GM21390 (cell line): ENCODE results near the gene UNKL.
"Not testable (repeated sequence)": the region's sequence is repeated elsewhere in the genome, so short reads cannot be mapped to it uniquely, and the experiment has no call there.

Experiments used
- ATAC-seq: cut with Tn5 transposase; IDR thresholded peaks from one replicate; pipeline ENCODE4 v1.9.1; 2021; ENCODE audit not compliant: unreplicated experiment

UNKL gene

GRCh38 chr16:1445518-1446203 lies 31.2 kb upstream of the UNKL start:
- no peak for ATAC-seq

- ATAC-seq: no peak
These were observed 30.4 kb upstream of the UNKL start for GRCh38 chr16:1444730-1445517.

DNA sequence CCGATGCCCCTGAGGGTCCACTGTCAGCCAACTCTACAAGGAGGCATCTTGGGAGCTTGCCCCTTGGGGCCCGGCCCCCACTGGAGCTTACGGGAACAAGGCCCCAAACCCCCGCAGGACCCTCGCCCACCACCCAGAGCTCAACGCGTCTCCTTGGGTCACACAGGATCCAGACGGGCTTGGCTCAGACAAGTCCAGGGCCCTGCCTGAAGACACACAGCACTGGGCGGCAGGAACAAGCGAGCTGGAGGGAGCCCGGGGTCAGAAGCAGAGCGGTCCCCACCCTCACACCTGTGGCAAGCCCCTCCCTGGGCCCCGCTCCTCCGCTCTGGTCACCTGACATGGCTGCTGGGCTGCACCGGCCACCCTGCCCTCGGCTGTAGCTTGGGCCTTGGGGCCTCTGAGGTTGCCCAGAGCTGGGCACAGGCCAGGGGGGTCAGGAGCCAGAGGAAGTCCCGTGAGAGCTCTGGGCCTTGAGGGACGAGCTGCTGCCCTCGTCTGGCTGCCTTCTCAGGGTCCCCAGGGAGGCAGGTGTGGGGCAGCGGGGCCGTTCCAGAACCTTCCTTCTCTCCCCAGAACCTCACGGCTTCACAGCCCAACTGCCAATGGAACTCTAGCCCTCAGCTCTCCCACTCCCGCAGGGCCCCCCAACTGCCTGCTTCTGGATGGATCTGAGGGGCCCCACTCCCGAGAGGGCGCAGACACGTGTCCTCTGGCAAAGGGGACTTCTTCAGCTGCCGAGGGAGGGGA lies 29.7 kb upstream of the UNKL start, which contains the start of gene CCDC154:
CCDC154 (minus strand) TSS at position 577 of the 750 bp plus-strand sequence; CDS start at position 343, 234 bp downstream.
- no peak for ATAC-seq

- ATAC-seq: no peak
These were observed 29.0 kb upstream of the UNKL start for GRCh38 chr16:1443403-1443973.

GRCh38 chr16:1442697-1443096 lies 28.2 kb upstream of the UNKL start:
- no peak for ATAC-seq

GRCh38 chr16:1441391-1441829 lies 26.9 kb upstream of the UNKL start:
- ATAC-seq: no peak

DNA sequence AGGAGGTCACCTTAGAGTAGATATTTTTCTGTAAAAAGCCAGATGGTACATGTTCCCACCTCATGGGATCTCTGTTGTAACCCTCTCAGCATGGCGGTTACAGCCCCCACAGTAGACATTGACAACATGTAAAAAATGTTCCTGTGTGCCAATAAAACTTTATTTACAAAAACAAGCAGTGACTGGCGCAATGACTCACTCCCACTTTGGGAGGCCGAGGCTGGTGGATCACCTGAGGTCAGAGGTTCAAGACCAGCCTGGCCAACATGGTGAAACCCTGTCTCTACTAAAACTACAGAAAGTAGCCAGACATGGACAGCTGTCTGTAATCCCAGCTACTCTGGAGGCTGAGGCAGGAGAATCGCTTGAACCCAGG lies 25.2 kb upstream of the UNKL start:
- ATAC-seq: not testable (repeated sequence)

DNA sequence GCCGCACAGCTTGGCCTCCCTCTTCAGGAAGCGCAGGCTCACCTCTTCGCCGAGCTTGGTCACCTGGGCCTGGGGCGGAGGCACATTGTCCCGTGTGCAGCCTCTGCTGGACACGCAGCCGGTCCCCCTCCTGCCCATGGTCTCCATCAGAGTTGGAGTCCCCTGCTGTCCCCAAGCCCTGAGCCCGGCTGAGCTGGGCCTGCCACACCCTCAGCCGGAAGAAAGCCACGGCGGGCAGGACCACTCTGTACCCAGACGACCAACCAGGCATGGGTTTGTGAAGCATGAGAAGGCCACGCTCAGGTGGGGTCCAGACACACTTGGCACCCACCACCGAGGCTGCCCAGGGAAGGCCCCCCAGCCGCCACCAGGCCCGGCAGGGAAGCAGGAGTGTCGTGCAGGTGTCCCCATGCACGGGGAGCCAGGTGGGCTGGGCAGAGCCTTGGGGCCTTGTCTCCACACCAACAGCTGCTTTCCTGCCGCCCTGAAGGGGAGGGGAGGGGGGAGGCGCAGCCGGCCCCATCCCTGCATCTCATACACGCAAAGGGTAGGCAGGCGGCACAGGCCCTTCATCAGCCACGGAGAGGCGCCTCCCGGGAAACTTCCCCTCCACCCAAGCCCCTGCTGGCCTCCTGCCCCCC lies 24.7 kb upstream of the UNKL start:
- no peak for ATAC-seq

DNA sequence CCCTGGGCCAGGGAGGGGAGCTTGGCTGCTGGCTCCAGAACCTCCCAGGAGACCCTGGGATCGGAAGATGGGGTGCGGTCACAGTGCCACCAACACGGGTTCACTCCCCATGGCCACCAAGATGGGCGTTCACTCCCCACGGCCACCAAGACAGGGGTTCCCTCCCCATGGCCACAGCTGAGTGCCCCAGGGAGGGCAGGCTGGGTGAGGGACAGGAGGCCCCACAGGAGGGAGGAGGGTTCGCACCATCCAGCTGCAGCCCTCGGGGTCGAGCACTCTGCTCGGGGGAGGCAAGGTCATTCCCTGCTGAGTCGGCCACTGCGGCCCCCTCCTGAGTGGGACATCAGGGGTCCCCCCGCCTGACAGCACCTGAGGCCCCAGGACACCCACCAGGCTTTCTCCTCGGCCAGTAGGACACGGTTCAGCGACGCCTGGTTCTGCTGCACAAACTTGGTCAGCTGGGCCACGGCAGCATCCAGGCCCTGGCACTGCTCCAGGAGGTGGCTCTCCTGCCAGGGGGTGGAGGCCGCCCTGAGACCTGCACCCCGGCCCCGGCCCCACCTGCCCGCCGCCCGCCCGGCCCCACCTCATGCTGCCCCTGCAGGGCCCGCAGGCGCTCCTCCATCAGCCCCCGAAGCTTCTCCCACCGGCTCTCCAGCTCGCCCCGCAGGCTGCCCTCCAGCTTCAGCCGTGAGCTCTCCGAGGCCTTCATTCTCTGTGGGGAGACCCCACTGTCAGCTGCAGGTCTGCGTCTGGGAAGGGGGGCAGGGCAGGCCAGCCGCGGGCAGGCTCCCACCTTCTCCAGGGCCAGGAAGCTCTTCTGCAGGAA lies 23.9 kb upstream of the UNKL start:
- no peak for ATAC-seq

- ATAC-seq: no peak
These were observed 23.1 kb upstream of the UNKL start for GRCh38 chr16:1437606-1438005.

- ATAC-seq: no peak
These were observed 22.3 kb upstream of the UNKL start for GRCh38 chr16:1436731-1437355.

DNA sequence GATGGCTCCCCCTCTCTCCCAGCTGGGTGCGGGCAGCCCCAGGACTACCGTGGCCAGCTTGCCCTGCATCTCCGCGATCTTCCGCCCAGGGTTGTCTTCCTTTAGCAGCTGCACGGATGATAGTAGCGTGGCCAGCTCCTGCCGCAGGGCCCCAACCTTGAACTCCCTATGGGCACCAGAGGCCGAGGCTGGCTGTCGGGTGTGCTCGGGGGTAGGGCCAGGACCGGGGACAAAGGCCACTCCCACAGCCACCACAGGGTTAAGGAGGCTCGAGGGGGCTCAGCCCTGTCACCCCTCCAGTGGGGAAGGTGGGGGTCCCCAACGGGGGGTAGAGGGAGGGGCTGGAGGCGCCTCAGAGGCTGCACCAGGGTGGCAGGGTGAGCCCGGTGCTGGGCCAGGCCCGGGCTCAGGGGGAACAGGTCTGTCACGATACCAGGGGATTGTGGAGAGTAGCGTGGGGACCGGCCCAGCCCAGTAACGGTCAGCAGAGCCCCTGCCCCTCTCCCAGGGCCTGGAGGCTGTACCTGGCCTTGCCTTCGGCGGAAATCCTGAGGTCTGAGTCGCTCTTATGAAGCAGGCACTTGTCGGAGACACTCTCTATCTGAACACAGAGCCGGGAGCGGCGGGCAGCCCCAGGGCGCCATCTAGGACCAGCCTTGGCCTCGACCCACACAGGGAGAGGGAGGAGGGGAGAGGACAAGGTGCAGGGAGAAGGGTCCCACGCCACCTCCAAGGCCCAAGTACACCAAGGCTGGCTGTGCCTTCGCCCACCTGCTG lies 21.6 kb upstream of the UNKL start:
- no peak for ATAC-seq

GRCh38 chr16:1434644-1435592 lies 20.4 kb upstream of the UNKL start:
- no peak for ATAC-seq

DNA sequence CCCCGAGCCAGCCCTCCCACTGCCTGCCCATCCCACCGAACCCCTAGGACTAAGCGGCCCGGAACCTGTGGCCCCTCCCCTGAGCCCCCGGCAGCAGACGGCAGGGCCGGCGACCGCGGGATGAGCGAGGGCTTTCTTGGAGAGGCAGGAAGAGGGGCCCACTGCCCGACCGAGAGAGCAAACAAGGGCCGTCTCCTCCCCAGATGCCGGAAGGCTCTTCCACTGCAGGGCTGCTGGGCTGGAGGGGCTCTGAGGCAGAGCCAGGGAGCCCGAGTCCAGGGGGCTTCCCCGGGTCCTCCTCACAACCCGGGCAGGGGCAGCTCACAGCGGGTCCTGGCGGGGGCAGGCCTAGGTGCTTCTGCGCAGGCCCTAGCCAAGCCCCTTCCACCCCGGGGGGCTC lies 19.3 kb upstream of the UNKL start:
- no peak for ATAC-seq

DNA sequence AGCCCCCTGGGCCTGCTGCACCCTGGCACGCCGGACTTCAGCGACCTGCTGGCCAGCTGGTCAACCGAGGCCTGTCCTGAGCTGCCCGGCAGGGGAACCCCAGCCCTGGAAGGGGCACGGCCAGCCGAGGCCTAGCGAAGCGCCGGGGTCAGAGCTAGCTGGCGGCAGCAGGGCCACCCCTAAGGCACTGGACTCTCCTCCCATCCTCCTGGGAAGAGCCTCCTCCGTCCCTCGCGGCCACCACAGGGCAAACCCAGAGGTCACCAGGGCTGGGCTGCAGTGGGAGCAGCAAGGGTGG lies 18.7 kb upstream of the UNKL start:
- ATAC-seq: no peak

- no peak for ATAC-seq
These were observed 18.1 kb upstream of the UNKL start for GRCh38 chr16:1432388-1433262.
